PFSK-1 (cell line): ENCODE measurements around the gene FGR.

Experiments used
- FOXP2 ChIP-seq: optimal IDR thresholded peaks from 2 replicates; pipeline ENCODE3; 2011; ENCODE audit warnings: borderline replicate concordance, control low read depth, inconsistent platforms; ENCODE audit not compliant: insufficient read depth; ENCODE audit errors: extremely low read length, extremely low read depth
- POLR2AphosphoS5 ChIP-seq: IDR thresholded peaks from 2 replicates; pipeline ENCODE4 v1.6.1; 2012; ENCODE audit warnings: low read depth, mild to moderate bottlenecking, control low read depth, low read length, moderate library complexity
- REST ChIP-seq, 2 experiments: IDR thresholded peaks; 2 replicates each; pipeline versions ENCODE4 v1.6.1 to v1.8.0; 2011 to 2012; ENCODE audit warnings: low read depth in 2 of 2, low read length in 2 of 2, control low read depth in 1 of 2, inconsistent platforms in 1 of 2, mild to moderate bottlenecking in 1 of 2, moderate library complexity in 1 of 2; ENCODE audit not compliant: insufficient read depth in 1 of 2
- SIN3A ChIP-seq: IDR thresholded peaks from 2 replicates; pipeline ENCODE4 v1.6.1; 2012; ENCODE audit warnings: mild to moderate bottlenecking, low read length, moderate library complexity, borderline replicate concordance; ENCODE audit not compliant: insufficient read depth
- TAF1 ChIP-seq: IDR thresholded peaks from 2 replicates; pipeline ENCODE4 v1.6.1; 2012; ENCODE audit warnings: low read length, control low read depth, borderline replicate concordance; ENCODE audit not compliant: insufficient read depth

The FGR gene

GRCh38 chr1:27662261-27662660, 27.3 kb upstream of the FGR start:
- no peak for TF ChIP-seq POLR2AphosphoS5
- TF ChIP-seq SIN3A = no peak
- no peak for TF ChIP-seq TAF1
- TF ChIP-seq FOXP2 = no peak

- TF ChIP-seq REST (IDR thresholded peaks at IDR 0.05; ENCODE audit: insufficient read depth in 1 of 2, low read depth in 2 of 2, low read length in 2 of 2) (no peak), POLR2AphosphoS5 (no peak), SIN3A (no peak), TAF1 (no peak), FOXP2 (no peak)
Measured at GRCh38 chr1:27661412-27662075, 26.6 kb upstream of the FGR start.

- TF ChIP-seq REST (IDR thresholded peaks at IDR 0.05; ENCODE audit: insufficient read depth in 1 of 2, low read depth in 2 of 2, low read length in 2 of 2) (no peak), FOXP2 (no peak), TAF1 (no peak), POLR2AphosphoS5 (no peak), SIN3A (no peak)
Measured at GRCh38 chr1:27660300-27660835, 25.4 kb upstream of the FGR start.

GRCh38 chr1:27659497-27660299, 24.7 kb upstream of the FGR start:
- no peak for TF ChIP-seq REST (IDR thresholded peaks at IDR 0.05; ENCODE audit: insufficient read depth in 1 of 2, low read depth in 2 of 2, low read length in 2 of 2)
- no peak for TF ChIP-seq FOXP2
- TF ChIP-seq TAF1 = no peak
- no peak for TF ChIP-seq SIN3A
- TF ChIP-seq POLR2AphosphoS5 = no peak

DNA sequence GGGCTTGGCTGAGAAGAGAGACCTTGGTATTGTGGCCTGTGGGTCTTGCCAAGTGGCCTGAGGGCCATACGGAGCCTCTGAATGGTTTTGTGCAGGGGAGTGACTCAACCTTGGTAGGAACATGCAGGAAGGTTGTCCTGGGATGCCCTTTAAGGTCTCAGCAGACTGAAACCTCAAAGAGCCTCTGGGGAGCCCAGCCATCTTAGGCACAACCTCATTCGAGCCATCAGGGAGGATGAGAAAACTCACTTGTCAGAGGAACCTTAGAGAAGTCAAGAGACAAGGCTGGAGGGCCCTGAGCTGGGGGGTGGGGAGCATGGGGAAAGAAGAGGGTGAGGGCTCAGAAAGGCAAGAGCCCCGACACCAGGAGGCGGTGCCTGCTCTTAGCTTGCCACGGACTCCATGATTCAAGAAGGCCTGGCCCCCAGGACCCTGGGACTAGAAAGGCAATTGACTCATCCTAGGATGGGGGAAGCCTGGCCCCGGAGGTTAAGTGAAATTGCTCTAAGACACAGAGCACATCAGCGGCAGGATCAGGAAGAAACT, 24.0 kb upstream of the FGR start:
- no peak for TF ChIP-seq REST (IDR thresholded peaks at IDR 0.05; ENCODE audit: insufficient read depth in 1 of 2, low read depth in 2 of 2, low read length in 2 of 2)
- no peak for TF ChIP-seq SIN3A
- TF ChIP-seq FOXP2 = no peak
- TF ChIP-seq POLR2AphosphoS5 = no peak
- TF ChIP-seq TAF1 = no peak
